Astrocyte of the hippocampus (primary cell): Measurements from ENCODE around the gene NFE2.

ENCODE experiments used
- DNase-seq: peaks from one replicate; pipeline ENCODE4 v3.0.0; 2011; ENCODE audit warnings: low read depth, low spot score

The NFE2 gene

GRCh38 chr12:54306925-54307741 is 6.3 kb upstream of the NFE2 start:
- no peak for DNase-seq

- DNase-seq: peak; percentile 51
Observed at GRCh38 chr12:54304187-54304810, 3.5 kb upstream of the NFE2 start.

DNA sequence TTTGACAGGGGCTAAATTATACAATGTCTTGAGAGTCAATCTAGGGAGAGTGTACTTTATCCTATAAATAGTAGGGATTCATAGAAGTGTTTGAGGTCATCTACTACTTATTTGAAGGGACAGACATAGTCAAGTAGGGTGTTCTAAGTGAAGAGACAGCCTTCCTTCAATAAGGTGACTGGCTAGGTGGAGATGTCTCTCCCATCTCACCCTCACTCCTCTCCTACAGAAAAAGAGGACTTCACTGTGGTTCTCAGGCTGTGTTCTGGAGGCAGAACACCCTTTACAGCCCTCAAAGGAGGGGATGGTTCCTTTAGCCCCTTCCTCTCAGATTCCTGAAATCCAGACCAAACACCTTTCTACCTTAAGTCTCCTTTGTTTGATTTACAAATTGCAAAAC is 2.8 kb upstream of the NFE2 start:
- DNase-seq: no peak

- no peak for DNase-seq
Observed at GRCh38 chr12:54301428-54302048, 723 bp upstream of the NFE2 start.

DNA sequence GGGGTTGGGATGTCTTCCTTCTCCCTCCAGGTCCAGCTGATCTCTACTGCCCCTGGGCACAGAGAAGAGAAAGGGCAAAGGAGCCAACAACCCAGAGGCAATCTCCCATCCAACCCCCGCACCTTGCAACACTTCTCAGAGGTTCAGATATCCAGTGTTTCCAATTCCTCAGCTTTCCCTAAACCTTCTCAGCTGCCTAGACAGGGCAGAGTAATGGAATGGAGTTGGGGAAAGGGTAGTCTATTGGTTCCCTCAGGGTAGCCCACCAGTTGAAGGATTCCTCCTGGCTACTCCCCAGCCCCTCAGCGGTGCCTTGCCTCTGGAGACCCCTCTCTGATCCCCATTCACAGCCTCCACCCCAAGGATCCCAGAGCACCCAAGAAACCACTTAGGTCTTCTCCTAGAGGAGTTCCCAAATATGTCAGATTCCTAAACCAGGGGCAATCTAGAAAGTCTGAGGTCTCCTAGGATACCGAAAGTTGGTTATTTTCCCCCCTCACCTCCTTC is 537 bp downstream of the NFE2 start:
- no peak for DNase-seq

DNA sequence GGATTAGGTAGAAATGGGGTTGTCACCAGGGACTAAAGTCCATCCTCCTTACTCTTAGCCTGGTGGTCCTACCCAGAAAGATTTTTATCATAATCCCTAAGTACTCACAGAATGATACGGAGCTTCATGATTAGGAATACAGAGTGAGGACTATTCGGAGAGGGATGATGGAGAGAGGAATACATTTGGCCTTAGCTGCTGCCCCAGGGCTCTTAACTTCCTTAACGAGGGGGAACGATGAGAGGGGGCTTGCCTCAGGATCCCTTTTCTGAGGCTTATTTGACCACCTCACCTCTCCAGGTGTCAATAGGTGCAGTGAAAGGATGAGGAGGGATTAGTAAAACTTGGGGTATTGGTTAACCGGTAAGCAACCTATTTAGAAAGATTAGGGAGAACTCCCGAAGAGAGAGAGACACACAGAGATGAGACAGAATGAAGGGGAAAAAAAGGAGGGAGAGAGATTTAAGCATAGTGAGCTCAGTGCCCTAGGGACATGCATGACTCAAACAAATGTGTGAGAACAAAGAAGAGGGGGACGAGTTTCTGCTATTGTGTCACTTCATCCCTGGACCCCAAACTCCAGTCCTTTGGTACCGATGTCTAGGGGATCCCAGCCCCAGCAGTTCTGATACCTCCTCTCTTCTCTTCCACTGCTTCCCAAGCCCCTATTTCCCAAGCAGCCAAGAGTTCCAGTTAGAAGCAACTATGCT is 1.1 kb downstream of the NFE2 start:
- no peak for DNase-seq

DNA sequence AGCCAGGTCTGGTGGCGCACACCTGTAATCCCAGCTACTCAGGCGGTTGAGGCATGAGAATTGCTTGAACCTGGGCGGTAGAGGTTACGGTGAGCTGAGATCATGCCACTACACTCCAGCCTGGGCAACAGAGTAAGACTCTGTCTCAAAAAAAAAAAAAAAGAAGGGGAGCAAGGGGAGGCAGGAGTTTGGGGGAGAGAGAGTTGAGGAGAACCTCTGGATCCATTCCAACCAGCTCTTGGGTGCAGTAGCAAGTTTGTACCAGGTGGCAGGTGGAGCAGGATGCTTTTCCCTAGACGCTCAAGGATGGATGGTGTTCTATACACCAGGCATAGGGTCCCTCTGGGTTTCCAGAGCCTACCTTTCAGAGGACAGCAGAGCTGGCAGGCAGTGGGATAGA is 1.9 kb downstream of the NFE2 start:
- no peak for DNase-seq

- DNase-seq: no peak
Observed at GRCh38 chr12:54296393-54297099, 4.3 kb downstream of the NFE2 start.

DNA sequence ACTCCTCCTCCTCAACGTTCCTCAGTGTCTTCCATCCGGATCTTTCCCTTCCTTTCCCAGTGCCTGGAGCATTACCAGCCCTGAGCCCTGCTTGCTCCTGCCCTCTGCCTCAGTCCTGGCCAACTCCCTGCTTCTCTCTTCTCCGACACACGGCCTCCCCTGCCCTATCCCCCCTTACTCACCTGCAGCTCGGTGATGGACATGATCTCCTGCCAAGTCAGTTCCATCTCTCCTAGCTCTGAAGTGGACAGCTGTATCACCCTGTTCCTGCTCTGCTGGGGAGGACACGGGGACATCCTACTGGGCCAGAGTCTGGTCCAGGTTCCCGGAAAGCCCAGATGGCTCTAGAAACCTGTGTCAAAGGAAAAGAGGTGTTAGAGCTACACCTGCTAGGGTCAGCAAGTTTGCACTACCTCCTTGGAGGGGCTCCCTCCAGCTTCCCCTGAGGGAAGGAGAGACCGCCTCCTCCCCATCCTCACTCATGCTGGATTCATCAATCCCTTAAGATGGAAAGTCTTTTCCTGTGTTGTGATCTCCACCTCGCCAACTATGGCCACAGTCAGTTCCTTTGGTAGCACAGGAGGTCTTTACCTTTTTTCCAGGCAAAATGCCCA is 5.8 kb downstream of the NFE2 start:
- DNase-seq: no peak

DNA sequence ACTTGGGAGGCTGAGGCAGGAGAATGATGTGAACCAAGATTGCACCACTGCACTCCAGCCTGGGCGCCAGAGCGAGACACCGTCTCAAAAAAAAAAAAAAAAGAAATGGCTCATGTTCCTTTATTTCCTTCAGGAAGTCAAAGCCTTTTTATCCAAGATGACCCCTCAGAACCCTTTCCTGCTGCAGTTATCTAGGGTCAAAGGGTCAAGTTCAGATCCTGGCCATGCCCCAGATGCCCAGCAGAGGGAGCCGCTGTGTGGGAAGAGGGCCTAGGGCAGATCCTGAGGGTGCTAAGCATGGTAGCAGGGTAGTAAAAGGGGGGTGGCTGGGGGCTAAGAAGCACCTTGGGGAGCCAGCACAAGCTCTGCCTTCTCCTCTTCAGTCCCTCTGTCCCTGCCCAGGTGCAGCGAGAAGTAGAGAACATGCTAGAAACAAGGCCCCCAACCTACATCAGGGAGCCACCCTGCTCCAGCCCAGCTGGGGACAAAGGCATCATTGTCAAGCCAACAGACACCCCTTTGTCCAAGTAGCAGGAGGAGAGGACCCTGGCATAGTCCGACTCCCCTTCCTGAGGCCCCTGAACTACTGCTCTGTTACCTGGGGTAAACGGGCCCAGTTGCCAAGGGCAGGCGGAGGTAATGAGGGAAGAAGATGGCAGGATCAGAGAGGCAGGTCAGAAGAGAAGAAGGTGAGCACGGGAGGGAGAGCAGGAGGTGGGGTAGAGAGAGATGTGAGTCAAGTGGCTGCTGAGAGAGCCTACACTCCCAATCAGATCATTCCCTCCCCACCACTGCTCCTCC is 6.5 kb downstream of the NFE2 start:
- DNase-seq: no peak

DNA sequence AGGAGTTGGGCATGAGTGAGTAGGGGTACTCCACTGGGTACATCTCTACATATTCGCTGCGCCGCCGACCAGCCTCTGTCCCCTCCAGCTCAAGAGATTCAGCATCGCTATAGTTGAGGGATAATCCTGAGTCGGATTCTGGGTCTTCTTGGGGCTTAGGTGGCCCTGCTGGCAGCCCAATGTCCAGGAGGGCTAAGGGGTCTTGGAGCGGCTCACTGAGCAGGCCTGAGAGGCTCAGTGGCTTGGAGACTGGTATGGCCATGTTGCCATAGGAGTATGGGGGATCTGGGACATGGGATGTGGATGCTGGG is 7.9 kb downstream of the NFE2 start:
- no peak for DNase-seq

DNA sequence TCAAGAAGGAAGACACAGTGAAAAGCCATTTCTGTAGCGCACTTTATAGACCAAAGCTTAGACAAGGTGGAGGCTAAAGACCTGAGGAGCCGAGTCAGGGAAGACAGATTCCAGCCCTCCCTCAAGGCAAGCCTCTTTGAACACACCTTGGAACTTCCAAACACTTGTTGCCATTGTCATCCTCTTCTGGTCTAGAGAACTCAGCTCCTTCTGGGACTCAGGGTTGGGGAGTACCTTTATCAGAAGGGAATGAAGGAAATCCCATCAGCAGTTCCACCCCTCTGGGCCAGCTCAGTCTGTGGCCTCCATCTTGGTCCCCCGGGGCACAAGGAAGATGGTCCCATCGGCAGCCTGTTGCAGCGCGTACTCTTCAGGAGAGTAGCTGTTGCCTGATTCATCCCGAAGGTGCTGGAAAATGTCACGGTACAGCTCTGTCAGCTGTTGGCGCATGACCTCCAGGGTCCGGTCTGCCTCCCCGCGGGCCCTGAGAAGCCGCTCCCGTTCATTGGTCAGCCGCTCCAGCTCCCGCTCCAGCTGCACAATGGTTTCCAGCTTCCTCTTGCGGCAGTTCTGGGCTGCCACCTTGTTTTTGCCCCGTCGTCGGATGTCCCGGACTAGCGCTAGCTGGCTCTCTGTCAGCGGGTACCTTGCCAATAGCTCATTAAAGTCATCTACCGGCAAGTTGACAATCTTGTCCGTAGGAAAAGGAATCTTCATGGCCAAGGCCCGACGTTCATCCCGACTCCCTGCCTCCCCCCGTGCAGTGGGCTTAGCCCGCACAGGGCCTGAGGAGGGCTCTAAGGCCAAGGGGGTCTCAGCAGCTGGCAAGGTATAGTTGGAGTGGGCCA is 8.5 kb downstream of the NFE2 start:
- DNase-seq: no peak

DNA sequence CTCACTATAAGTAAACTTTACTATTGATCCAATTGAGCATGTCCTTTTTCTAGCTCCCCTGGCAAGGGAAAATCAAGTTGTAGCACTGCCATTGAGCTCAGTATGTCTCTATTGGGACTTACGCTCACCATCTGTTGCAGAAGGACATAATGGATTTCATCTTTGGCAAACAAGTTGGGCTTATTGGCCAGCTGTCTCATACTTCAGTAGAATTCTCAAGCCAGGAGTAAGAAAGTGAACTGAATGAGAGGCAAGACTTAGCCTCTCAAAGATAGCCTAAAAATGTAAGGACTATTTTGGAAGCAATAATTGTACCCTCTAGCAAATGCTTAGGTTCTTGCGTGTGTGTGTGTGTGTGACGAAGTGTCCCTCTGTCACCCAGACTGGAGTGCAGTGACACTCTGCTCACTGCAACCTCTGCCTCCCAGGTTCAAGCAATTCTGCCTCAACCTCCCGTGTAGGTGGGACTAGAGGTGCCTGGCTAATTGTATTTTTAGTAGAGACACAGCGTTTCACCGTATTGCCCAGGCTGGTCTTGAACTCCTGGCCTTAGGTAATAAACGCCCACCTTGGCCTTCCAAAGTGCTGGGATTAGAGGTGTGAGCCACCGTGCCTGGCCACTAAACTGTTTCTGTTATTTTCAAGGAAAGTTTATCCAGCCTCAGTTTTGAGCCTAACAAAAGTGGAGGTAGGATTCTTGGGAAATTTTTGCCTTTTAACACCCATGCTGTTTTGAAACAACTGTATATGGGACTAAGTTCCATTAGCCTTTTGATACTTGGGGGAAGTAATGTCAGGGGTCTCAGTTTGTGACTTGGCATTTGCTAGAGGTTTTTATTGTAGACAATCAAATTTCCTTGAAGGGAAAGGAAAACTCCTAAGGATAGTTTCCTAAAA is 13.3 kb downstream of the NFE2 start:
- DNase-seq: no peak

GRCh38 chr12:54286042-54287030 is 14.5 kb downstream of the NFE2 start:
- DNase-seq: no peak

GRCh38 chr12:54285150-54286041 is 15.4 kb downstream of the NFE2 start:
- no peak for DNase-seq
